Measurements from ENCODE around the gene IGFBP1.

Gene IGFBP1

GRCh38 chr7:45869426-45869825, 18.9 kb upstream of the IGFBP1 start:
- no peak overlapping the region for H4K8ac ChIP-seq (ENCODE audit: low read depth, low read length)
- H3K4me3 ChIP-seq (ENCODE audit: low read length in 2 of 2): no peak overlapping the region
- no peak overlapping the region for H2BK15ac ChIP-seq (ENCODE audit: low read length)
- no peak overlapping the region for H4K91ac ChIP-seq (ENCODE audit: low read depth, low read length, poor library complexity)
- H3K9me3 ChIP-seq (replicated peaks in 1 of 2; ENCODE audit: control insufficient read depth in 2 of 2, insufficient read depth in 1 of 2, low read depth in 1 of 2, low read length in 2 of 2): no peaks in the 10 kb centered on the region
- H3K23ac ChIP-seq (ENCODE audit: low read depth, low read length, poor library complexity): no peak overlapping the region
- no peak overlapping the region for H2AK5ac ChIP-seq (ENCODE audit: low read depth, low read length)
- no peak overlapping the region for H2BK5ac ChIP-seq (ENCODE audit: low read length)
- no peak overlapping the region for H3K4me2 ChIP-seq (ENCODE audit: insufficient read depth, low read length, poor library complexity, severe bottlenecking)
- no peak overlapping the region for H3K4ac ChIP-seq (ENCODE audit: low read length)
- H2AFZ ChIP-seq (ENCODE audit: low read length): no peak overlapping the region
- H3K4me1 ChIP-seq (ENCODE audit: control insufficient read depth in 2 of 2, insufficient read depth in 1 of 2, low read depth in 1 of 2, low read length in 2 of 2): no peaks in the 10 kb centered on the region
- no peak overlapping the region for H3K14ac ChIP-seq (ENCODE audit: low read length)
- H3K79me1 ChIP-seq (ENCODE audit: low read depth, low read length): no peaks in the 10 kb centered on the region
- H3K36me3 ChIP-seq (replicated peaks in 1 of 2; ENCODE audit: control insufficient read depth in 2 of 2, insufficient read depth in 2 of 2, low read length in 2 of 2): no peaks in the 10 kb centered on the region
- no peak for DNase-seq (ENCODE audit: low spot score)
- H2BK12ac ChIP-seq (ENCODE audit: low read length): no peak overlapping the region
- H3K27me3 ChIP-seq (ENCODE audit: control insufficient read depth in 3 of 3, insufficient read depth in 3 of 3, low read depth in 1 of 3, low read length in 3 of 3): peaks cover 0 to 8% (median 0%) of the 10 kb centered on the region in 3 experiments
- H2BK120ac ChIP-seq (ENCODE audit: low read depth, low read length): no peak overlapping the region
- H3K9ac ChIP-seq (ENCODE audit: low read depth, low read length, poor library complexity): no peak overlapping the region
- no peak overlapping the region for H3K18ac ChIP-seq (ENCODE audit: low read length)
- no peak overlapping the region for H3K27ac ChIP-seq (replicated peaks; ENCODE audit: low read length)
- no CpG with 5 or more reads among the region's 4 CpGs for WGBS, 2 donors (ENCODE audit: extremely low coverage in 2 of 2, insufficient read length in 2 of 2, insufficient replicate concordance in 1 of 2)

DNA sequence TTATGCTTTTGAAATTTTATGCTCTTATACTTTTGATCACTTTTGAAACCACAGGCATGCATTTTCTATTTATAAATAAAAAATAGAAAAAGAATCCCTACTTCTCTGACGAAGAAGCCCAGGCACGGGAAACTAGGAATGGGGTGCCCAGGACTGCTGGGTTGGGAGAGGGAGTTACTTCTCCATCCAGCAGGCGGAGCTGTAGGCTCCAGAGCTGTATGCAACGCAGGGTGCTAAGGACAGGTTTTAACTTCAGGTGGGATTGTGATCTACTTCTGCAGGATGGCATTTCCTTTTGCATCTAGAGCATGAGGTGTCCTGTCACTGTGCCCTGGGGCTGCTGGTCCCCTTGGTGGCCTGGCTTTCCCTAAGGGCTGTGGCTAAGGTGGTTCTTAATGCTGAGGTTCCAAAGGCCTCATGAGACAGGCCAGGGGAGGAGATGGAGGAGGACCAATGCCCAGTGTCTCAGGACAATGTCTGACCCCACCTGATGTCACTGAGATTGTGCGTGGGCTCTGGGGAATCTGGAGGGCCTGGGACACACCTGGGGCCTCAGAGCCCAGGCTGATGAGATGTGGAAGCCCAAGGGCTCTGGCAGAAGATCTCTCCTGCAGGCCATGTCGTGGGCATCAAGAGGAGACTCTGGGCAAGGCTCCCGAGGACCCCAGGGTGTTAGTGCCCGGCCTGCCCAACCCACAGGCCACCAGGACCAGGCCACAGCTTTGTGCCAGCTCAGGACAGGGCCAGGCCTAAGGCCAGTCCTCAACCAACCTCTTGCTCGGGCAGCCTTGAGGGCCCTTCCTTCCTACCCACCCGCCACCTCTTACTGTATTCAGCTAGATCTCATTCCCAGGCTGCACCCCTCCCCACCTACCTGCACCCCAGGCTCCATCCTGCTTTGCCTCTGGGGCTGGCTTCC, 15.9 kb upstream of the IGFBP1 start:
- Histone ChIP-seq H2BK5ac (ENCODE audit: low read length) (no peak overlapping the region), H3K4me3 (ENCODE audit: low read length in 2 of 2) (peak overlapping the region in 1 of 2 donors; percentile 21)

GRCh38 chr7:45873035-45873354, 15.3 kb upstream of the IGFBP1 start, which contains the start of gene CCDC201:
Gene CCDC201 (minus strand): TSS chr7:45873082. CDS start chr7:45873007, 75 bp downstream.
- Histone ChIP-seq H2BK5ac (ENCODE audit: low read length) (no peak within 1 kb of the TSS), H3K36me3 (replicated peaks in 1 of 2; ENCODE audit: control insufficient read depth in 2 of 2, insufficient read depth in 2 of 2, low read length in 2 of 2) (no peaks in the 10 kb centered on the region), H3K18ac (ENCODE audit: low read length) (peak within 1 kb of the TSS; percentile 11), H3K4ac (ENCODE audit: low read length) (no peak within 1 kb of the TSS), H3K9ac (ENCODE audit: low read depth, low read length, poor library complexity) (peak within 1 kb of the TSS; percentile 40), H3K9me3 (replicated peaks in 1 of 2; ENCODE audit: control insufficient read depth in 2 of 2, insufficient read depth in 1 of 2, low read depth in 1 of 2, low read length in 2 of 2) (peaks cover 0 to 2% of the 10 kb centered on the region in 2 donors), H2BK12ac (ENCODE audit: low read length) (no peak within 1 kb of the TSS), H2BK15ac (ENCODE audit: low read length) (no peak within 1 kb of the TSS), H4K8ac (ENCODE audit: low read depth, low read length) (no peak within 1 kb of the TSS), H3K27ac (replicated peaks; ENCODE audit: low read length) (no peak within 1 kb of the TSS), H2BK120ac (ENCODE audit: low read depth, low read length) (no peak within 1 kb of the TSS), H3K23ac (ENCODE audit: low read depth, low read length, poor library complexity) (no peak within 1 kb of the TSS), H3K79me1 (ENCODE audit: low read depth, low read length) (no peaks in the 10 kb centered on the region), H2AK5ac (ENCODE audit: low read depth, low read length) (no peak within 1 kb of the TSS), H3K4me1 (ENCODE audit: control insufficient read depth in 2 of 2, insufficient read depth in 1 of 2, low read depth in 1 of 2, low read length in 2 of 2) (no peaks in the 10 kb centered on the region), H4K91ac (ENCODE audit: low read depth, low read length, poor library complexity) (no peak within 1 kb of the TSS), H3K14ac (ENCODE audit: low read length) (no peak within 1 kb of the TSS), H2AFZ (ENCODE audit: low read length) (no peak within 1 kb of the TSS), H3K4me3 (ENCODE audit: low read length in 2 of 2) (peak within 1 kb of the TSS in 1 of 2 donors; percentile 21), H3K4me2 (ENCODE audit: insufficient read depth, low read length, poor library complexity, severe bottlenecking) (no peak within 1 kb of the TSS), H3K27me3 (ENCODE audit: control insufficient read depth in 3 of 3, insufficient read depth in 3 of 3, low read depth in 1 of 3, low read length in 3 of 3) (peaks cover 0 to 2% (median 0%) of the 10 kb centered on the region in 3 experiments)
- no CpG with 5 or more reads among the region's 7 CpGs for WGBS, 2 donors (ENCODE audit: extremely low coverage in 2 of 2, insufficient read length in 2 of 2, insufficient replicate concordance in 1 of 2)
- DNase-seq (ENCODE audit: low spot score): no peak

More for the DNA sequence above, 15.9 kb upstream of the IGFBP1 start:
- H2BK15ac ChIP-seq (ENCODE audit: low read length): no peak overlapping the region
- H4K91ac ChIP-seq (ENCODE audit: low read depth, low read length, poor library complexity): no peak overlapping the region
- no peak overlapping the region for H2BK12ac ChIP-seq (ENCODE audit: low read length)
- no peaks in the 10 kb centered on the region for H3K4me1 ChIP-seq (ENCODE audit: control insufficient read depth in 2 of 2, insufficient read depth in 1 of 2, low read depth in 1 of 2, low read length in 2 of 2)
- no peaks in the 10 kb centered on the region for H3K79me1 ChIP-seq (ENCODE audit: low read depth, low read length)
- no peak overlapping the region for H2AFZ ChIP-seq (ENCODE audit: low read length)
- DNase-seq (ENCODE audit: low spot score): peak; percentile 26
- no peaks in the 10 kb centered on the region for H3K36me3 ChIP-seq (replicated peaks in 1 of 2; ENCODE audit: control insufficient read depth in 2 of 2, insufficient read depth in 2 of 2, low read length in 2 of 2)
- no peak overlapping the region for H3K23ac ChIP-seq (ENCODE audit: low read depth, low read length, poor library complexity)
- H2AK5ac ChIP-seq (ENCODE audit: low read depth, low read length): no peak overlapping the region
- H3K9me3 ChIP-seq (replicated peaks in 1 of 2; ENCODE audit: control insufficient read depth in 2 of 2, insufficient read depth in 1 of 2, low read depth in 1 of 2, low read length in 2 of 2): peaks cover 0 to under 1% of the 10 kb centered on the region in 2 donors
- no peak overlapping the region for H3K27ac ChIP-seq (replicated peaks; ENCODE audit: low read length)
- peak overlapping the region; percentile 11 for H3K18ac ChIP-seq (ENCODE audit: low read length)
- peaks cover 0 to 2% (median 0%) of the 10 kb centered on the region in 3 experiments for H3K27me3 ChIP-seq (ENCODE audit: control insufficient read depth in 3 of 3, insufficient read depth in 3 of 3, low read depth in 1 of 3, low read length in 3 of 3)
- H4K8ac ChIP-seq (ENCODE audit: low read depth, low read length): no peak overlapping the region
- WGBS, 2 donors (ENCODE audit: extremely low coverage in 2 of 2, insufficient read length in 2 of 2, insufficient replicate concordance in 1 of 2): no CpG with 5 or more reads among the region's 10 CpGs
- no peak overlapping the region for H3K4ac ChIP-seq (ENCODE audit: low read length)
- H2BK120ac ChIP-seq (ENCODE audit: low read depth, low read length): no peak overlapping the region
- no peak overlapping the region for H3K14ac ChIP-seq (ENCODE audit: low read length)
- no peak overlapping the region for H3K9ac ChIP-seq (ENCODE audit: low read depth, low read length, poor library complexity)
- H3K4me2 ChIP-seq (ENCODE audit: insufficient read depth, low read length, poor library complexity, severe bottlenecking): no peak overlapping the region

DNA sequence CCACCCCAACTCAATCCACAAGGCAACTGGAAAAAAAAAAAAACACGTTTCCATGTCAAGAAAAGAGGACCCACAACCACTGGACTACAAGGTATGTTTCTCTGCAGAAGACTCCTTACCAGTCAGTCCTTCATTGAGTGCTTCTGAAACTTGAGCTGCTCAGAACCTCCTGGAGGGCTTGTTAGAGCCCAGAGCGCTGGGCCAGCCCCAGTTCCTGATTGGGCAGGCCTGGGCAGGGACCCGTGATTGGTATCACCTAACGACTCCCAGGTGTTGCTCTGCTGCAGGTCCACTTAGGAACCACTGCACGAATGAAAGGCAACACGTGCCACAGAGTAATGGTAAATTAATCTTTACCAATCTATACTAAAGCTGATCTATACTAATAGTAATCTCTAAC, 14.9 kb upstream of the IGFBP1 start:
- Histone ChIP-seq H3K4me1 (ENCODE audit: control insufficient read depth in 2 of 2, insufficient read depth in 1 of 2, low read depth in 1 of 2, low read length in 2 of 2) (no peaks in the 10 kb centered on the region), H2AFZ (ENCODE audit: low read length) (no peak overlapping the region), H2BK12ac (ENCODE audit: low read length) (no peak overlapping the region), H3K27ac (replicated peaks; ENCODE audit: low read length) (no peak overlapping the region), H3K4me2 (ENCODE audit: insufficient read depth, low read length, poor library complexity, severe bottlenecking) (no peak overlapping the region), H3K4me3 (ENCODE audit: low read length in 2 of 2) (no peak overlapping the region), H3K9me3 (replicated peaks in 1 of 2; ENCODE audit: control insufficient read depth in 2 of 2, insufficient read depth in 1 of 2, low read depth in 1 of 2, low read length in 2 of 2) (peaks cover 0 to 3% of the 10 kb centered on the region in 2 donors), H2BK5ac (ENCODE audit: low read length) (no peak overlapping the region), H3K18ac (ENCODE audit: low read length) (no peak overlapping the region), H4K91ac (ENCODE audit: low read depth, low read length, poor library complexity) (no peak overlapping the region), H3K4ac (ENCODE audit: low read length) (no peak overlapping the region), H2AK5ac (ENCODE audit: low read depth, low read length) (no peak overlapping the region), H3K79me1 (ENCODE audit: low read depth, low read length) (no peaks in the 10 kb centered on the region), H3K9ac (ENCODE audit: low read depth, low read length, poor library complexity) (no peak overlapping the region), H3K23ac (ENCODE audit: low read depth, low read length, poor library complexity) (no peak overlapping the region), H3K14ac (ENCODE audit: low read length) (no peak overlapping the region), H3K36me3 (replicated peaks in 1 of 2; ENCODE audit: control insufficient read depth in 2 of 2, insufficient read depth in 2 of 2, low read length in 2 of 2) (no peaks in the 10 kb centered on the region), H2BK15ac (ENCODE audit: low read length) (no peak overlapping the region), H4K8ac (ENCODE audit: low read depth, low read length) (no peak overlapping the region), H2BK120ac (ENCODE audit: low read depth, low read length) (no peak overlapping the region), H3K27me3 (ENCODE audit: control insufficient read depth in 3 of 3, insufficient read depth in 3 of 3, low read depth in 1 of 3, low read length in 3 of 3) (peaks cover 0 to 2% (median 0%) of the 10 kb centered on the region in 3 experiments)
- no CpG with 5 or more reads among the region's 6 CpGs for WGBS, 2 donors (ENCODE audit: extremely low coverage in 2 of 2, insufficient read length in 2 of 2, insufficient replicate concordance in 1 of 2)
- no peak for DNase-seq (ENCODE audit: low spot score)

All from neuronal stem cell (in vitro differentiated cells).